SK-N-SH (cell line): ENCODE data around the gene MYH11. TPM values are rescaled to one million over a fixed set of nuclear protein-coding genes. Genes with fewer than 3 reads are reported as not detected.

ENCODE experiments used
- CTCF ChIA-PET: fragments of 300-600, 350-600 bp; formaldehyde crosslinking; extraction: SDS; loops from one replicate; lab custom pipeline; 2021; lab: Yijun Ruan, JAX
- POLR2A ChIA-PET: fragments of 350-600 bp; sonication (Branson Sonifier 250); formaldehyde crosslinking; extraction: SDS; loops from one replicate; lab custom pipeline; 2020; ENCODE audit warnings: antibody characterized with exemption, inconsistent platforms; lab: Yijun Ruan, JAX
- DNase-seq: peaks from one replicate; pipeline ENCODE4 v3.0.0; 2012
- H2AFZ ChIP-seq: fragments of 200-600 bp; sonication (generic); 2 replicates; pipeline ENCODE4 v1.8.1; 2016; ENCODE audit warnings: antibody characterized with exemption, mild to moderate bottlenecking, low read depth
- H3F3A ChIP-seq: fragments of 200-600 bp; sonication (generic); replicated peaks from 2 replicates; pipeline ENCODE3; 2016; ENCODE audit warnings: antibody characterized with exemption, mild to moderate bottlenecking; ENCODE audit not compliant: insufficient read depth
- H3K27ac ChIP-seq, 2 experiments: fragments of 200-500 bp in 1 of 2; fragments of 200-600 bp in 1 of 2; sonication (Bioruptor generic) in 1 of 2; sonication (generic), shearing (Covaris generic) in 1 of 2; 2 replicates each; pipeline versions ENCODE4 v1.5.1 to v1.6.1; 2014 to 2016; ENCODE audit warnings: low read depth in 2 of 2, inconsistent platforms in 1 of 2, low read length in 1 of 2, mild to moderate bottlenecking in 1 of 2, mixed read lengths in 1 of 2
- H3K27me3 ChIP-seq: fragments of 200-600 bp; sonication (generic), shearing (Covaris generic); 2 replicates; pipeline ENCODE4 v1.6.1; 2016; ENCODE audit warnings: mixed run types; ENCODE audit not compliant: insufficient read depth
- H3K36me3 ChIP-seq, 2 experiments: fragments of 200-500 bp in 1 of 2; fragments of 200-600 bp in 1 of 2; sonication (Bioruptor generic) in 1 of 2; sonication (generic) in 1 of 2; replicated peaks in 1 of 2; 2 replicates each; pipeline versions ENCODE3 to v1.5.1; 2014 to 2016; ENCODE audit warnings: low read length in 1 of 2, mild to moderate bottlenecking in 1 of 2; ENCODE audit not compliant: insufficient read depth in 2 of 2, control insufficient read depth in 1 of 2
- H3K4me1 ChIP-seq, 2 experiments: fragments of 200-500 bp in 1 of 2; fragments of 200-600 bp in 1 of 2; sonication (Bioruptor generic) in 1 of 2; sonication (generic), shearing (Covaris generic) in 1 of 2; 2 replicates each; pipeline versions ENCODE4 v1.5.1 to v1.6.1; 2014 to 2016; ENCODE audit warnings: low read depth in 1 of 2, low read length in 1 of 2, mixed run types in 1 of 2; ENCODE audit not compliant: insufficient read depth in 2 of 2, control insufficient read depth in 1 of 2
- H3K4me2 ChIP-seq: fragments of 200-600 bp; sonication (generic), shearing (Covaris generic); 2 replicates; pipeline ENCODE4 v1.6.1; 2017; ENCODE audit warnings: mixed run types
- H3K4me3 ChIP-seq, 2 experiments: fragments of 200-500 bp in 1 of 2; fragments of 200-600 bp in 1 of 2; sonication (Bioruptor generic) in 1 of 2; sonication (generic), shearing (Covaris generic) in 1 of 2; 2 replicates each; pipeline versions ENCODE4 v1.5.1 to v1.8.1; 2014 to 2016; ENCODE audit warnings: low read depth in 2 of 2, inconsistent platforms in 1 of 2, low read length in 1 of 2, mild to moderate bottlenecking in 1 of 2, mixed read lengths in 1 of 2, moderate library complexity in 1 of 2
- H3K79me2 ChIP-seq: fragments of 200-600 bp; sonication (generic); 2 replicates; pipeline ENCODE4 v1.8.1; 2017; ENCODE audit warnings: mild to moderate bottlenecking; ENCODE audit not compliant: insufficient read depth
- H3K9ac ChIP-seq: fragments of 200-600 bp; sonication (generic); 2 replicates; pipeline ENCODE4 v1.6.1; 2017; ENCODE audit warnings: mixed run types
- H3K9me2 ChIP-seq: fragments of 200-600 bp; sonication (generic); 2 replicates; pipeline ENCODE4 v1.6.1; 2017; ENCODE audit warnings: mixed run types
- H3K9me3 ChIP-seq: fragments of 200-600 bp; sonication (generic); 2 replicates; pipeline ENCODE4 v1.6.1; 2017; ENCODE audit warnings: mixed run types, mild to moderate bottlenecking, moderate library complexity
- H4K20me1 ChIP-seq: fragments of 200-600 bp; sonication (generic); 2 replicates; pipeline ENCODE4 v1.6.1; 2017; ENCODE audit warnings: mild to moderate bottlenecking, mixed run types; ENCODE audit not compliant: insufficient read depth
- CHD2 ChIP-seq: fragments of 150-350 bp; IDR thresholded peaks from 2 replicates; pipeline ENCODE4 v1.6.1; 2018; ENCODE audit warnings: low read length; ENCODE audit not compliant: partially characterized antibody
- ELF1 ChIP-seq: IDR thresholded peaks from 2 replicates; pipeline ENCODE4 v1.4.0; 2012
- EZH2phosphoT487 ChIP-seq: fragments of 200-600 bp; sonication (generic); IDR thresholded peaks from 2 replicates; pipeline ENCODE4 v1.6.1; 2017; ENCODE audit warnings: low read depth, mixed run types, mild to moderate bottlenecking, antibody characterized with exemption, moderate library complexity, borderline replicate concordance
- GABPA ChIP-seq: IDR thresholded peaks from 2 replicates; pipeline ENCODE4 v1.4.0; 2012; ENCODE audit warnings: low read depth, mild to moderate bottlenecking
- GATA2 ChIP-seq: sonication (generic); formaldehyde crosslinking; IDR thresholded peaks from 2 replicates; pipeline ENCODE4 v1.5.0; 2020; ENCODE audit warnings: mild to moderate bottlenecking, missing genetic modification reagents
- IRF3 ChIP-seq: fragments of 150-350 bp; IDR thresholded peaks from 2 replicates; pipeline ENCODE4 v1.6.1; 2016; ENCODE audit warnings: mild to moderate bottlenecking, low read depth, low read length
- JUND ChIP-seq: IDR thresholded peaks from 2 replicates; pipeline ENCODE4 v1.4.0; 2012
- MEF2A ChIP-seq: IDR thresholded peaks from 2 replicates; pipeline ENCODE4 v1.4.0; 2012; ENCODE audit warnings: low read depth, borderline replicate concordance
- MXI1 ChIP-seq: IDR thresholded peaks from 2 replicates; pipeline ENCODE4 v1.6.1; 2012; ENCODE audit warnings: mild to moderate bottlenecking, low read depth, low read length, improper control_type of control experiment
- RCOR1 ChIP-seq: fragments of 150-350 bp; IDR thresholded peaks from 2 replicates; pipeline ENCODE4 v1.6.1; 2017; ENCODE audit warnings: antibody characterized with exemption, low read length
- SIN3A ChIP-seq: IDR thresholded peaks from 2 replicates; pipeline ENCODE4 v1.6.1; 2012; ENCODE audit warnings: low read depth, mild to moderate bottlenecking, low read length, moderate library complexity, borderline replicate concordance
- SMC3 ChIP-seq: IDR thresholded peaks from 2 replicates; pipeline ENCODE4 v1.6.1; 2012; ENCODE audit warnings: low read depth, low read length, improper control_type of control experiment
- TAF1 ChIP-seq: IDR thresholded peaks from 2 replicates; pipeline ENCODE4 v1.6.1; 2012; ENCODE audit warnings: low read depth, mild to moderate bottlenecking, low read length, moderate library complexity, borderline replicate concordance
- TCF12 ChIP-seq: IDR thresholded peaks from 2 replicates; pipeline ENCODE4 v1.4.0; 2012
- TEAD4 ChIP-seq: IDR thresholded peaks from 2 replicates; pipeline ENCODE4 v1.4.0; 2012; ENCODE audit warnings: mild to moderate bottlenecking, borderline replicate concordance; ENCODE audit not compliant: insufficient read depth
- USF1 ChIP-seq: IDR thresholded peaks from 2 replicates; pipeline ENCODE4 v1.4.0; 2012; ENCODE audit warnings: low read depth, borderline replicate concordance
- USF2 ChIP-seq: fragments of 150-350 bp; IDR thresholded peaks from 2 replicates; pipeline ENCODE4 v1.6.1; 2017; ENCODE audit warnings: antibody characterized with exemption, low read length, low read depth, borderline replicate concordance
- YY1 ChIP-seq: IDR thresholded peaks from 2 replicates; pipeline ENCODE4 v1.4.0; 2012; ENCODE audit warnings: low read depth, mild to moderate bottlenecking
- ZBTB33 ChIP-seq: IDR thresholded peaks from 2 replicates; pipeline ENCODE4 v1.4.0; 2012; ENCODE audit warnings: low read depth, borderline replicate concordance
- WGBS: methylation state at CpG from one replicate; pipeline ENCODE4 v1.1.6; 2017; ENCODE audit warnings: low lambda C conversion rate; 5-methylcytosine and 5-hydroxymethylcytosine counted together
- polyA plus RNA-seq, 3 experiments: library from polyadenylated mRNA; depleted of rRNA; stranded (reverse); fragments of >200 nt; gene quantifications; 2 replicates each; pipeline ENCODE4 v1.2.3, GENCODE V29; 2012

Gene MYH11
- polyA plus RNA-seq, 1 of the 3 experiments (the other 2 are of a cell fraction): 0.02 TPM

- TF ChIP-seq EZH2phosphoT487 (no peak), TCF12 (no peak)
These were observed 27.4 kb downstream of the MYH11 start (continued) for GRCh38 chr16:15829460-15829859.

- no peaks in the 10 kb centered on the region for H3K9me2 ChIP-seq
- no peaks in the 10 kb centered on the region for H3K79me2 ChIP-seq
- ChIA-PET CTCF (interaction anchor here (1.0 to 2.1 kb wide), 3 partner anchors 47 to 285 kb away, joined by 3 to 6 read pairs (median 3); no protein-coding TSS in a partner anchor), POLR2A (no interaction called here)
- WGBS: 66% methylated on average over 8 of the region's 11 CpGs
- H3K9me3 ChIP-seq: no peaks in the 10 kb centered on the region
- no peaks in the 10 kb centered on the region for H3F3A ChIP-seq
- no peak overlapping the region for H3K9ac ChIP-seq
- no peak for DNase-seq
- no peak overlapping the region for H3K4me2 ChIP-seq
- H4K20me1 ChIP-seq: no peaks in the 10 kb centered on the region
- H3K4me3 ChIP-seq: no peak overlapping the region
- H3K27ac ChIP-seq: no peak overlapping the region
- H3K36me3 ChIP-seq: no peaks in the 10 kb centered on the region
- no peaks in the 10 kb centered on the region for H3K4me1 ChIP-seq
- H2AFZ ChIP-seq: no peak overlapping the region
- TF ChIP-seq GABPA (no peak), JUND (no peak), CHD2 (no peak), RCOR1 (no peak), MEF2A (no peak), MXI1 (no peak), GATA2 (CRISPR knock-in tag) (no peak), SMC3 (no peak), IRF3 (no peak), YY1 (no peak)
- H3K27me3 ChIP-seq: peaks cover 3% of the 10 kb centered on the region; the same call in 1 of the 2 replicates
These were observed 29.0 kb downstream of the MYH11 start for GRCh38 chr16:15827709-15828343.

- no peaks in the 10 kb centered on the region; the same call in 1 of the 2 replicates for H3K27me3 ChIP-seq
- no peak overlapping the region for H3K9ac ChIP-seq
- no peaks in the 10 kb centered on the region for H3K9me3 ChIP-seq
- no peaks in the 10 kb centered on the region for H3K79me2 ChIP-seq
- no peak overlapping the region for H3K27ac ChIP-seq
- H3K36me3 ChIP-seq: no peaks in the 10 kb centered on the region
- 74% methylated on average over 7 of the region's 7 CpGs for WGBS
- H3K4me3 ChIP-seq: no peak overlapping the region
- ChIA-PET POLR2A (no interaction called here), CTCF (interaction anchor here (1.0 to 2.1 kb wide), 3 partner anchors 47 to 286 kb away, joined by 3 to 6 read pairs (median 3); no protein-coding TSS in a partner anchor)
- no peaks in the 10 kb centered on the region for H3K9me2 ChIP-seq
- H2AFZ ChIP-seq: no peak overlapping the region
- H3F3A ChIP-seq: no peaks in the 10 kb centered on the region
- no peak overlapping the region for H3K4me2 ChIP-seq
- H4K20me1 ChIP-seq: no peaks in the 10 kb centered on the region
- no peaks in the 10 kb centered on the region for H3K4me1 ChIP-seq
- no peak for DNase-seq
- no peak for TF ChIP-seq SIN3A
- no peak for TF ChIP-seq RCOR1
- no peak for TF ChIP-seq TAF1
- no peak for TF ChIP-seq CHD2
- TF ChIP-seq SMC3: no peak
- TF ChIP-seq TEAD4: no peak
- TF ChIP-seq USF2: no peak
- TF ChIP-seq ZBTB33: no peak
- no peak for TF ChIP-seq ELF1
- no peak for TF ChIP-seq USF1
These were observed 29.5 kb downstream of the MYH11 start for GRCh38 chr16:15827299-15827698.
